K562 (cell line): ENCODE measurements around the gene SAP30BP. TPM values are rescaled to one million over a fixed set of nuclear protein-coding genes. Genes with fewer than 3 reads are reported as not detected.

Experiments used
- AFF4 ChIP-seq: sonication (generic); formaldehyde crosslinking; IDR thresholded peaks from 2 replicates; pipeline ENCODE4 v1.8.0; 2023; ENCODE audit warnings: mild to moderate bottlenecking, missing genetic modification reagents
- CTCF ChIP-seq, 3 experiments: IDR thresholded peaks in 2 of 3; conservative IDR thresholded peaks in 1 of 3; 2 replicates each; pipeline ENCODE4 v1.5.1; 2011 to 2012; ENCODE audit warnings: low read length in 3 of 3, mild to moderate bottlenecking in 3 of 3, control low read depth in 2 of 3, improper control_type of control experiment in 1 of 3, inconsistent platforms in 1 of 3, low read depth in 1 of 3, mixed read lengths in 1 of 3, moderate library complexity in 1 of 3; ENCODE audit not compliant: insufficient read depth in 2 of 3
- NONO ChIP-seq, 2 experiments: fragments of 200-400 bp in 1 of 2; fragments of 450-650 bp in 1 of 2; formaldehyde crosslinking in 1 of 2; IDR thresholded peaks; 2 replicates each; pipeline ENCODE4 v1.6.1; 2017; ENCODE audit warnings: low read depth in 2 of 2, mild to moderate bottlenecking in 2 of 2, moderate library complexity in 2 of 2, low read length in 1 of 2
- NRF1 ChIP-seq, 2 experiments: fragments of 450-650 bp; IDR thresholded peaks in 1 of 2; conservative IDR thresholded peaks in 1 of 2; 2 replicates each; pipeline ENCODE4 v1.6.1; 2014; ENCODE audit warnings: mild to moderate bottlenecking in 2 of 2
- PBX2 ChIP-seq, 2 experiments: IDR thresholded peaks in 1 of 2; conservative IDR thresholded peaks in 1 of 2; 2 replicates each; pipeline ENCODE4 v1.6.1; 2016; ENCODE audit warnings: low read depth in 2 of 2, mild to moderate bottlenecking in 1 of 2, missing compliant biosample characterization in 1 of 2, missing genetic modification characterization in 1 of 2, moderate library complexity in 1 of 2
- POLR2B ChIP-seq: fragments of 450-650 bp; IDR thresholded peaks from 2 replicates; pipeline ENCODE4 v1.6.1; 2018; ENCODE audit warnings: low read depth; ENCODE audit not compliant: partially characterized antibody
- RFX5 ChIP-seq: IDR thresholded peaks from 2 replicates; pipeline ENCODE4 v1.6.1; 2011; ENCODE audit warnings: low read depth, mild to moderate bottlenecking, improper control_type of control experiment, low read length
- SREBF1 ChIP-seq: fragments of 150-350 bp; IDR thresholded peaks from 2 replicates; pipeline ENCODE4 v1.6.1; 2014; ENCODE audit warnings: antibody characterized with exemption, low read depth, low read length, borderline replicate concordance
- TEAD1 ChIP-seq, 2 experiments: fragments of 450-650 bp in 1 of 2; sonication (generic) in 1 of 2; formaldehyde crosslinking; IDR thresholded peaks; 2 replicates each; pipeline versions ENCODE4 v1.4.0 to v1.8.0; 2020 to 2022; ENCODE audit warnings: mild to moderate bottlenecking in 2 of 2, missing genetic modification reagents in 1 of 2
- TFAP4 ChIP-seq: sonication (generic); formaldehyde crosslinking; IDR thresholded peaks from 2 replicates; pipeline ENCODE4 v1.8.0; 2022; ENCODE audit warnings: missing genetic modification reagents, mild to moderate bottlenecking, moderate library complexity, borderline replicate concordance
- ZBTB49 ChIP-seq: sonication (generic); formaldehyde crosslinking; IDR thresholded peaks from 2 replicates; pipeline ENCODE4 v1.8.0; 2022; ENCODE audit warnings: missing genetic modification reagents, mild to moderate bottlenecking, borderline replicate concordance
- ZNF431 ChIP-seq: sonication (generic); formaldehyde crosslinking; IDR thresholded peaks from 2 replicates; pipeline ENCODE4 v1.8.0; 2022; ENCODE audit warnings: mild to moderate bottlenecking, missing genetic modification reagents
- polyA plus RNA-seq, 8 experiments: library from polyadenylated mRNA; depleted of rRNA in 4 of 8; stranded (reverse) in 5 of 8; unstranded in 3 of 8; fragments of >200 nt; fragmentation: Nextera tagmentation in 2 of 8; fragmentation: Illumina TruSeq in 1 of 8; extraction: Ambion mirVana in 2 of 8; extraction: Trizol in 1 of 8; gene quantifications; 2 replicates each; pipeline versions ENCODE4 v1.2.1 to v1.2.3, GENCODE V29; 2011 to 2014; ENCODE audit warnings: inconsistent platforms in 1 of 8, missing spikeins in 1 of 8
- total RNA-seq, 7 experiments: library from RNA; depleted of rRNA in 6 of 7; stranded (reverse); fragments of >200 nt in 6 of 7; fragmentation: Illumina TruSeq in 2 of 7; extraction: Trizol in 2 of 7; gene quantifications; 2 replicates each; pipeline versions ENCODE4 v1.2.1 to v1.2.3, GENCODE V29; 2011 to 2021; ENCODE audit warnings: low replicate concordance in 1 of 7

Gene SAP30BP
- total and polyA plus RNA-seq, 9 of the 15 experiments (the other 6 are each of a cell fraction or from before 2014, with no cell fraction given): 45.3 to 154 (median 71.7) TPM

- no peak for TF ChIP-seq AFF4 (CRISPR knock-in tag)
- no peak for TF ChIP-seq SREBF1
- TF ChIP-seq RFX5: no peak
- TF ChIP-seq NRF1 (conservative IDR thresholded peaks at IDR 0.05 in 1 of 2, IDR thresholded peaks at IDR 0.05 in 1 of 2): peak; percentile 73 to 79
- TF ChIP-seq TEAD1 (CRISPR knock-in tag; IDR thresholded peaks at IDR 0.05): 0 out of 4 replicates have a peak, but pooled peaks of 1 of the 2 experiments have one; percentile 29
- no peak for TF ChIP-seq ZBTB49
- no peak for TF ChIP-seq PBX2 (CRISPR knock-in tag; IDR thresholded peaks at IDR 0.05; ENCODE audit: low read depth)
- no peak for TF ChIP-seq PBX2 (tag; conservative IDR thresholded peaks at IDR 0.05; ENCODE audit: low read depth)
- peak; percentile 46; the same call in 1 of the 2 replicates for TF ChIP-seq TFAP4 (CRISPR knock-in tag)
- no peak for TF ChIP-seq POLR2B
- TF ChIP-seq NONO (IDR thresholded peaks at IDR 0.05; ENCODE audit: low read depth in 2 of 2, low read length in 1 of 2): no peak
- TF ChIP-seq CTCF (IDR thresholded peaks at IDR 0.05 in 2 of 3, conservative IDR thresholded peaks at IDR 0.05 in 1 of 3; ENCODE audit: insufficient read depth in 2 of 3, low read depth in 1 of 3, low read length in 3 of 3): peak; percentile 65 to 79 (median 74)
- no peak for TF ChIP-seq ZNF431 (CRISPR knock-in tag)
These were observed 47.4 kb upstream of the SAP30BP start (continued) for GRCh38 chr17:75619506-75620431.
